HepG2 (cell line): ENCODE results near the gene MFSD6. TPM values are rescaled to one million over a fixed set of nuclear protein-coding genes. Genes with fewer than 3 reads are reported as not detected.
A peak's percentile ranks its signal among the peaks of the same experiment; 100 is the strongest.

Experiments
- GPBP1L1 ChIP-seq: sonication (generic); formaldehyde crosslinking; IDR thresholded peaks from 2 replicates; pipeline ENCODE4 v1.5.0; 2020; ENCODE audit warnings: mild to moderate bottlenecking, missing genetic modification reagents
- GZF1 ChIP-seq: sonication (generic); formaldehyde crosslinking; IDR thresholded peaks from 2 replicates; pipeline ENCODE4 v1.5.1; 2020; ENCODE audit warnings: mild to moderate bottlenecking, missing genetic modification reagents
- HMG20B ChIP-seq: conservative IDR thresholded peaks from 2 replicates; pipeline ENCODE4 v1.6.1; 2016; ENCODE audit warnings: missing genetic modification reagents, missing compliant biosample characterization
- HOXA5 ChIP-seq: sonication (generic); formaldehyde crosslinking; IDR thresholded peaks from 2 replicates; pipeline ENCODE4 v1.4.0; 2020; ENCODE audit warnings: missing genetic modification reagents
- IKZF5 ChIP-seq: IDR thresholded peaks from 2 replicates; pipeline ENCODE4 v1.6.1; 2018; ENCODE audit warnings: missing genetic modification reagents, mild to moderate bottlenecking, missing compliant biosample characterization
- ISL2 ChIP-seq: sonication (generic); formaldehyde crosslinking; IDR thresholded peaks from 2 replicates; pipeline ENCODE4 v1.5.0; 2020; ENCODE audit warnings: missing genetic modification reagents
- MAFG ChIP-seq: sonication (generic); formaldehyde crosslinking; IDR thresholded peaks from 2 replicates; pipeline ENCODE4 v1.5.1; 2020; ENCODE audit warnings: mild to moderate bottlenecking, missing genetic modification reagents
- MIER2 ChIP-seq: IDR thresholded peaks from 2 replicates; pipeline ENCODE4 v1.6.1; 2016; ENCODE audit warnings: missing biosample characterization, missing genetic modification reagents
- NFAT5 ChIP-seq: sonication (generic); formaldehyde crosslinking; IDR thresholded peaks from 2 replicates; pipeline ENCODE4 v1.4.0; 2020; ENCODE audit warnings: missing genetic modification reagents
- NONO ChIP-seq, 2 experiments: fragments of 450-650 bp in 1 of 2; sonication (generic) in 1 of 2; formaldehyde crosslinking in 1 of 2; IDR thresholded peaks in 1 of 2; conservative IDR thresholded peaks in 1 of 2; 2 replicates each; pipeline versions ENCODE4 v1.6.1 to v1.8.0; 2017 to 2022; ENCODE audit warnings: mild to moderate bottlenecking in 1 of 2, missing genetic modification reagents in 1 of 2, moderate library complexity in 1 of 2
- NR2F2 ChIP-seq: IDR thresholded peaks from 2 replicates; pipeline ENCODE4 v1.6.1; 2012; ENCODE audit warnings: low read depth, inconsistent platforms, borderline replicate concordance
- TAF1 ChIP-seq: sonication (generic); formaldehyde crosslinking; IDR thresholded peaks from 2 replicates; pipeline ENCODE4 v1.4.0; 2020; ENCODE audit warnings: missing genetic modification reagents
- TCF7L2 ChIP-seq: IDR thresholded peaks from 2 replicates; pipeline ENCODE4 v1.6.1; 2011; ENCODE audit warnings: mild to moderate bottlenecking, low read depth, low read length, moderate library complexity
- TFDP2 ChIP-seq: sonication (generic); formaldehyde crosslinking; IDR thresholded peaks from 2 replicates; pipeline ENCODE4 v1.4.0; 2020; ENCODE audit warnings: missing genetic modification reagents
- ZC3H13 ChIP-seq: sonication (generic); formaldehyde crosslinking; IDR thresholded peaks from 2 replicates; pipeline ENCODE4 v1.8.1; 2023; ENCODE audit warnings: mild to moderate bottlenecking, missing genetic modification reagents, moderate library complexity
- ZFYVE20 ChIP-seq: sonication (generic); formaldehyde crosslinking; IDR thresholded peaks from 2 replicates; pipeline ENCODE4 v1.8.0; 2023; ENCODE audit warnings: low read depth, mild to moderate bottlenecking, moderate library complexity, missing genetic modification reagents, borderline replicate concordance
- ZNF432 ChIP-seq: sonication (generic); formaldehyde crosslinking; IDR thresholded peaks from 2 replicates; pipeline ENCODE4 v1.5.0; 2020; ENCODE audit warnings: missing genetic modification reagents, mild to moderate bottlenecking, borderline replicate concordance
- ZNF660 ChIP-seq: sonication (generic); formaldehyde crosslinking; IDR thresholded peaks from 2 replicates; pipeline ENCODE4 v1.5.1; 2020; ENCODE audit warnings: mild to moderate bottlenecking, low read depth, missing genetic modification reagents, borderline replicate concordance
- ZNF713 ChIP-seq: sonication (generic); formaldehyde crosslinking; IDR thresholded peaks from 2 replicates; pipeline ENCODE4 v1.4.0; 2020; ENCODE audit warnings: mild to moderate bottlenecking, missing genetic modification reagents
- ZNF766 ChIP-seq: sonication (generic); formaldehyde crosslinking; IDR thresholded peaks from 2 replicates; pipeline ENCODE4 v1.5.0; 2020; ENCODE audit warnings: missing genetic modification reagents, borderline replicate concordance
- ZNF772 ChIP-seq: sonication (generic); formaldehyde crosslinking; IDR thresholded peaks from 2 replicates; pipeline ENCODE4 v1.5.0; 2020; ENCODE audit warnings: mild to moderate bottlenecking, missing genetic modification reagents
- ZNF781 ChIP-seq: sonication (generic); formaldehyde crosslinking; IDR thresholded peaks from 2 replicates; pipeline ENCODE4 v1.5.1; 2020; ENCODE audit warnings: borderline replicate concordance, mild to moderate bottlenecking, missing genetic modification reagents; ENCODE audit errors: not compliant biosample characterization
- ZNF891 ChIP-seq: sonication (generic); formaldehyde crosslinking; IDR thresholded peaks from 2 replicates; pipeline ENCODE4 v1.5.0; 2020; ENCODE audit warnings: mild to moderate bottlenecking, missing genetic modification reagents
- polyA plus RNA-seq, 8 experiments: library from polyadenylated mRNA; depleted of rRNA in 3 of 8; stranded (reverse) in 7 of 8; unstranded in 1 of 8; fragments of >200 nt; fragmentation: Illumina TruSeq in 4 of 8; extraction: Trizol in 4 of 8; gene quantifications; 2 replicates each; pipeline versions ENCODE4 v1.2.1 to v1.2.3, GENCODE V29; 2011 to 2016; ENCODE audit warnings: low read depth in 4 of 8, missing spikeins in 1 of 8, mixed read lengths in 1 of 8; ENCODE audit not compliant: insufficient read depth in 1 of 8
- total RNA-seq, 5 experiments: library from RNA; depleted of rRNA; stranded (reverse); fragments of >200 nt; fragmentation: Illumina TruSeq; extraction: Trizol; gene quantifications; 2 replicates each; pipeline ENCODE4 v1.2.3, GENCODE V29; 2016; ENCODE audit warnings: low read depth in 1 of 5

The MFSD6 gene
- total and polyA plus RNA-seq, 2 of the 13 experiments (the other 11 are each of a cell fraction or from before 2014, with no cell fraction given): 0.92 to 1.4 TPM

- no peak for TF ChIP-seq ZNF660 (CRISPR knock-in tag)
- TF ChIP-seq HMG20B: no peak; the same call in 1 of the 2 replicates
- peak; percentile 26; the same call in 1 of the 2 replicates for TF ChIP-seq HOXA5 (CRISPR knock-in tag)
- TF ChIP-seq ZNF772 (CRISPR knock-in tag): no peak
- no peak for TF ChIP-seq MAFG
- TF ChIP-seq NR2F2: 0 out of 2 replicates have a peak, but pooled peaks have one; percentile 12
- TF ChIP-seq ZC3H13 (CRISPR knock-in tag): no peak
- TF ChIP-seq TCF7L2: no peak
- TF ChIP-seq TFDP2: no peak
- TF ChIP-seq ZNF766 (CRISPR knock-in tag): no peak
- TF ChIP-seq ZNF781 (CRISPR knock-in tag): no peak
- TF ChIP-seq NFAT5: no peak
- no peak for TF ChIP-seq GPBP1L1
- TF ChIP-seq GZF1 (CRISPR knock-in tag): no peak
- TF ChIP-seq NONO (IDR thresholded peaks at IDR 0.05): no peak
- TF ChIP-seq NONO (CRISPR knock-in tag; conservative IDR thresholded peaks at IDR 0.05): no peak
- no peak for TF ChIP-seq TAF1 (CRISPR knock-in tag)
- TF ChIP-seq ISL2 (CRISPR knock-in tag): no peak
- TF ChIP-seq MIER2 (CRISPR knock-in tag): no peak
- no peak for TF ChIP-seq ZFYVE20
- TF ChIP-seq IKZF5 (CRISPR knock-in tag): 0 out of 2 replicates have a peak, but pooled peaks have one; percentile 11
- no peak; the same call in 1 of the 2 replicates for TF ChIP-seq ZNF713 (CRISPR knock-in tag)
- no peak for TF ChIP-seq ZNF432 (CRISPR knock-in tag)
- no peak for TF ChIP-seq ZNF891 (CRISPR knock-in tag)
These were observed 125.8 kb downstream of the MFSD6 start (continued) for GRCh38 chr2:190533968-190534309.
